ENCODE results near the gene SPRY4. TPM values are rescaled to one million over a fixed set of nuclear protein-coding genes. Genes with fewer than 3 reads are reported as not detected.
A peak's percentile ranks its signal among the peaks of the same experiment; 100 is the strongest.

SPRY4 gene
- total and polyA plus RNA-seq, 3 experiments from 2014 or later, result 1.1 to 1.4 TPM; not detected in 1

DNA sequence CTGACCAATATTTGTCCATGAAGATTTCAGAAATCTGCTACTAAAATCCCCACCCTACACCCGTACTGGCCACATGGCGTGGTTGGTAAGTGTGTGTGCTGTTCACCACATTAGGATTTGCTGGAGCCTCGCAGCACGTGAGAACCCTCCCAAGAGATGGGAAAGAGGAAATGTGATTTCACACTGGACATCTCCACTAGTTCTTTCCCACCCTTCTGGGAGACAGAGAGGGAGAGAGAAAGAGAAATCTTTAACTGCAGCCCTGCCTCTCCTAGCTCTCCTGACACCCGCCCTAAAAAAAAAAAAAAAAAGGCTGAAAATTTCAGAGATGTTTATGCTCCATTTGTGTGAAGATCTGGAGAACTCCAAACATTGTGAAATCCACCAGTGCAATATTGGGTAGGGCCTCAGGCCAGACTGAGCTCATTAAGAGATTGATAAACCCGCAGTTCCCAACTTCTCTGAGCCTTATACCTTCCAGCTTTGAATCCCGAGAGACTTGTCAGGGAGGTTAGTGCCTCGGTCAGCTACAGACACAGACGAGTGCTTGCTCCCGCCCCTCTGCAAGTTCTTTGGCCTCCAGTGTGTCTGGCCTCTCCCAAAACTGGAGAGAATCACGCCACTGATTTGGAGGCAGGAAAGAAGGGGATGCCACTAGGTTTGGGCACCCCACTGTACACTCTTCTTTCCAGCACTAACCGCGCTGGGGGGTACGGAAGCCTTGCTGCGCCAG is 1.9 kb downstream of the SPRY4 start:
- H3K9me3 ChIP-seq (ENCODE audit: low read length), result no peaks in the 10 kb centered on the region
- peaks cover 14 to 31% (median 22%) of the 10 kb centered on the region in 3 donors for H3K4me1 Mint-ChIP-seq
- peaks cover 42 to 74% of the 10 kb centered on the region in 2 donors for H3K27me3 Mint-ChIP-seq
- no peak overlapping the region for H3K27ac ChIP-seq (ENCODE audit: low read depth, low read length)
- H3K36me3 ChIP-seq (ENCODE audit: insufficient read depth, low read length), result no peaks in the 10 kb centered on the region
- H3K4me1 ChIP-seq (ENCODE audit: insufficient read depth, low read length), result peaks cover 25% of the 10 kb centered on the region
- peak overlapping the region in 1 of 8 donors; percentile 43 for H3K27ac Mint-ChIP-seq
- POLR2A ChIA-PET, result interaction anchor here (0.5 to 0.7 kb wide), 4 partner anchors 68 to 1111 kb away, joined by 3 read pairs; no protein-coding TSS in a partner anchor
- peaks cover 0 to 6% (median 0%) of the 10 kb centered on the region in 3 donors for H3K36me3 Mint-ChIP-seq
- peak overlapping the region in 4 of 7 donors; percentile 3 to 87 (median 22) for H3K4me3 Mint-ChIP-seq
- CTCF ChIA-PET, result interaction anchor here (0.7 to 1.8 kb wide), 2 partner anchors 33 to 308 kb away, joined by 3 read pairs; no protein-coding TSS in a partner anchor
- peaks cover 23% of the 10 kb centered on the region for H3K27me3 ChIP-seq (ENCODE audit: insufficient read depth, low read length, poor library complexity, severe bottlenecking)
- no peaks in the 10 kb centered on the region for H3K9me3 Mint-ChIP-seq
- H3K4me3 ChIP-seq (ENCODE audit: low read length), result no peak overlapping the region
- DNase-seq, result no peak

DNA sequence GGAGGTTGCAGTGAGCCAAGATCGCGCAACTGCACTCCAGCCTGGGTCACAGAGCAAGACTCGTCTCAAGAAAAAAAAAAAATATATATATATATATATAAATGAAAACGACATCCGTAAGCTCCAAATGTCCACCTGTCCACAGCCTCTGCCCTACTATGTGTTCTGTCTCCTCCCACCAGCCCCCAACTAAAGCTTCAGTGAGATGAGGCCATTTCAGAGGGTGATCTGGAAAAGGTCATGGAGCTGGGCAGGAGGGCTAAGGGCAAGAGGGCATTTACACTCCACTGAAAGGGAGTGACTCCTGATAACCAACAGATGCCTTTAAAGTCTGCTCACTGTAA is 2.4 kb downstream of the SPRY4 start:
- Histone ChIP-seq H3K27ac (ENCODE audit: low read depth, low read length) (no peak overlapping the region), H3K9me3 (ENCODE audit: low read length) (no peaks in the 10 kb centered on the region), H3K27me3 (ENCODE audit: insufficient read depth, low read length, poor library complexity, severe bottlenecking) (peaks cover 23% of the 10 kb centered on the region), H3K4me3 (ENCODE audit: low read length) (no peak overlapping the region), H3K36me3 (ENCODE audit: insufficient read depth, low read length) (no peaks in the 10 kb centered on the region), H3K4me1 (ENCODE audit: insufficient read depth, low read length) (peaks cover 25% of the 10 kb centered on the region)
- Mint-ChIP-seq H3K27ac (peak overlapping the region in 1 of 8 donors; percentile 43), H3K4me1 (peaks cover 14 to 31% (median 22%) of the 10 kb centered on the region in 3 donors), H3K36me3 (peaks cover 0 to 6% (median 0%) of the 10 kb centered on the region in 3 donors), H3K27me3 (peaks cover 38 to 71% of the 10 kb centered on the region in 2 donors), H3K4me3 (peak overlapping the region in 2 of 7 donors; percentile 13 to 18), H3K9me3 (no peaks in the 10 kb centered on the region)
- CTCF ChIA-PET, result interaction anchor here (0.7 kb wide), 1 partner anchor 308 kb away, joined by 3 read pairs; no protein-coding TSS in a partner anchor
- no peak for DNase-seq
- POLR2A ChIA-PET, result interaction anchor here (0.6 to 0.7 kb wide), 3 partner anchors 68 to 1112 kb away, joined by 3 read pairs; no protein-coding TSS in a partner anchor

DNA sequence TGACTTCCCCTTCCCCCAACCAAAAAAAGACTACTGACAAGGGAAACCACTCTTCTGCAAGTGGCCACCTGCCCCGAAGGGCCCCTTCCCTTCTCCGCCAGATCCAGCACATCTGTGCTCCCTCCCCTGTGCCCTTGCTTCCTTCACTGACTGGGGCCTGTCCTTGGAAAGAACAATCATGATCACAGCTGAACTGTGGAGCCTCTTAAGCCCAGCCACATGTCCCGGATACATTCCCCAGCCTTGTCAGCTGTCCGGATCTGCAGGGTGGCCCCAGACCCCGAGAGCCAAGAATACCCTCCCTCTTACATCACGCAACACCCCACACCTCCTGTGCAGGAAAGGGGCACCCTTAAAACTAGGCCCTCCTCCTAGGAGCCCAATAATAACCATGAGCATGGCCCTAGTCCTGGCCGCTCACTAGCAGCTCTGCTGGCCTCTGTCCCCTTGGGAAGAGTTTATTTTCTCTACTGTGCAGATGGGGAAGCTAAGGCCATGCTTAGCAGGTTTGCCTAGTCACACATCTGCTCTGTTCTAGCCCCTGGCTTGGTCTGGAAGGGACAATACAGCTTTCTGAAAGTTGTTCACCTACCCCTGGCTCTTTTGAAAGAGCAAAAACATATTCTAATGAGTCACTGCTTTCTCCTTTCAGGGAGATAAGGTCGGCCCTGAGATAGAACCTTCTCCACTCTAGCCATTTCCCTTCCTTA is 3.8 kb downstream of the SPRY4 start:
- POLR2A ChIA-PET, result no interaction called here
- Mint-ChIP-seq H3K9me3 (no peaks in the 10 kb centered on the region), H3K27me3 (peaks cover 34 to 61% of the 10 kb centered on the region in 2 donors), H3K27ac (no peak overlapping the region), H3K4me3 (peak overlapping the region in 1 of 7 donors; percentile 8), H3K4me1 (peaks cover 18 to 30% (median 25%) of the 10 kb centered on the region in 3 donors), H3K36me3 (peaks cover 0 to 6% (median 0%) of the 10 kb centered on the region in 3 donors)
- H3K9me3 ChIP-seq (ENCODE audit: low read length), result no peaks in the 10 kb centered on the region
- peak overlapping the region; percentile 38 for H3K27ac ChIP-seq (ENCODE audit: low read depth, low read length)
- H3K4me1 ChIP-seq (ENCODE audit: insufficient read depth, low read length), result peaks cover 31% of the 10 kb centered on the region
- no peak for DNase-seq
- CTCF ChIA-PET, result interaction anchor here (0.8 to 1.6 kb wide), 3 partner anchors 10 to 392 kb away, joined by 3 to 4 read pairs (median 3); no protein-coding TSS in a partner anchor
- no peak overlapping the region for H3K4me3 ChIP-seq (ENCODE audit: low read length)
- H3K27me3 ChIP-seq (ENCODE audit: insufficient read depth, low read length, poor library complexity, severe bottlenecking), result peaks cover 23% of the 10 kb centered on the region
- no peaks in the 10 kb centered on the region for H3K36me3 ChIP-seq (ENCODE audit: insufficient read depth, low read length)

DNA sequence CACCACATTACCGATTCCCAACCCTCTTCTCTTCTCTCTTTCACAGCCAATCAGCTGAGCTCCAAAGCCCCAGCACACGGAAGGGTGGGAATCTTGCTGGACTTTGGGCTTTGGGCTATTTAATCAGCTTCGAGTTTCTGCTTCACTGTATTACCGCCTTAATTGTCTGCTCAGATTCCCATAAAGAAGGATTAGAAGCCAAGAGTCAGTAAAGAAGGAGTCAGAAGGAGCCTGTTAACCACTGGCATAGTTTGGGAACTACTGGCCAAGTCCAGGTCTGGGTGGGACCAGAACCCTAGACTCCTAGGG is 4.4 kb downstream of the SPRY4 start:
- H3K9me3 Mint-ChIP-seq, result no peaks in the 10 kb centered on the region
- peaks cover 22% of the 10 kb centered on the region for H3K27me3 ChIP-seq (ENCODE audit: insufficient read depth, low read length, poor library complexity, severe bottlenecking)
- no peak for DNase-seq
- peaks cover 30% of the 10 kb centered on the region for H3K4me1 ChIP-seq (ENCODE audit: insufficient read depth, low read length)
- no peaks in the 10 kb centered on the region for H3K36me3 ChIP-seq (ENCODE audit: insufficient read depth, low read length)
- no peak overlapping the region for H3K4me3 Mint-ChIP-seq
- H3K36me3 Mint-ChIP-seq, result peaks cover 0 to 6% (median 0%) of the 10 kb centered on the region in 3 donors
- no peaks in the 10 kb centered on the region for H3K9me3 ChIP-seq (ENCODE audit: low read length)
- no peak overlapping the region for H3K4me3 ChIP-seq (ENCODE audit: low read length)
- H3K4me1 Mint-ChIP-seq, result peaks cover 21 to 29% (median 23%) of the 10 kb centered on the region in 3 donors
- H3K27ac Mint-ChIP-seq, result peak overlapping the region in 1 of 8 donors; percentile 52
- ChIA-PET CTCF (interaction anchor here (0.8 to 1.6 kb wide), 3 partner anchors 11 to 393 kb away, joined by 3 to 4 read pairs (median 3); no protein-coding TSS in a partner anchor), POLR2A (no interaction called here)
- H3K27me3 Mint-ChIP-seq, result peaks cover 31 to 61% of the 10 kb centered on the region in 2 donors
- H3K27ac ChIP-seq (ENCODE audit: low read depth, low read length), result peak overlapping the region; percentile 38

DNA sequence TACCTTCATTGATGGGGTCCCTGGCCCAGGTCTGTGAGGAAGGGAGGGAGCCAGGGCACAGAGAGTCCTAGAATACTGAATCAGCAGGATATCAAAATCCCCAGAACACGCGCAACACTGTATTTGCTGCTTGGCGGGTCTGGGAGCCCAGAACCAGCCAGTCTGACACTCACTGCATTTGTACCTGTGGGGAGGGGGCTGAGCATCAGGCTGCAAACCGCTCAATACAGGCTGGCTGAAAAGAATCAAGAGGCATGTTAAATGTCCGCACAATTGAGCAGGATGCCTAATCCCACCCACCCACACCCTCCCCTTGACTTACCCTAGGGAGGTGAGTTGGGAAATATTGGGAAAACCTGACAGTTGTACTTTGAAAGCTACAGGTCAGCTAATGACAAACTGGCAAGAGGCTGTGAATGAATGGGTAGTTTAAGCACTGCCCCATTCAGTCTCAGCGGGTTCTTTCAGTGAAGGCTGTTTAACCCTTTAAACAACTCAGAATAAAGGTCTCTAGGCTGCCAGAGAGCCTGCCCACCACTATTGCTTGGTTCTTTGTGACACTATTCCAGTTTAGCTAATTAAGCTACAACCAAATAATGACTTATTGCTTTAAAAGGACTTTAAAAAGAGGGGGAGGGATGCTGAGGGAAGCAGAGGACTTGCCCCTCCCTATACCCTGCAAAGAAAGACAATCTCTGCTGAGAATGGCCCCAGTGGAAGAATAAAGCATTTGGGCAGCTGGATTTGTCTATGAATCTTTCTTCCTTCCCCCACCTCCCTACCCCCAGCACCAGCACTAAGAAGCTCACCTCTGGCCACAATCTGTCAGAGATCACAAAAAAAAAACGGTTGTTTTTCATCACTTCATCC is 5.0 kb downstream of the SPRY4 start:
- no peaks in the 10 kb centered on the region for H3K36me3 ChIP-seq (ENCODE audit: insufficient read depth, low read length)
- POLR2A ChIA-PET, result no interaction called here
- H3K27ac ChIP-seq (ENCODE audit: low read depth, low read length), result no peak overlapping the region
- peaks cover 17% of the 10 kb centered on the region for H3K27me3 ChIP-seq (ENCODE audit: insufficient read depth, low read length, poor library complexity, severe bottlenecking)
- CTCF ChIA-PET, result interaction anchor here (0.8 to 1.6 kb wide), 3 partner anchors 11 to 393 kb away, joined by 3 to 4 read pairs (median 3); no protein-coding TSS in a partner anchor
- Mint-ChIP-seq H3K4me3 (no peak overlapping the region), H3K27me3 (peaks cover 27 to 56% of the 10 kb centered on the region in 2 donors), H3K27ac (no peak overlapping the region), H3K4me1 (peaks cover 16 to 23% (median 19%) of the 10 kb centered on the region in 3 donors), H3K9me3 (no peaks in the 10 kb centered on the region), H3K36me3 (peaks cover 0 to 6% (median 0%) of the 10 kb centered on the region in 3 donors)
- no peak overlapping the region for H3K4me3 ChIP-seq (ENCODE audit: low read length)
- H3K9me3 ChIP-seq (ENCODE audit: low read length), result no peaks in the 10 kb centered on the region
- DNase-seq, result no peak
- H3K4me1 ChIP-seq (ENCODE audit: insufficient read depth, low read length), result peaks cover 26% of the 10 kb centered on the region

DNA sequence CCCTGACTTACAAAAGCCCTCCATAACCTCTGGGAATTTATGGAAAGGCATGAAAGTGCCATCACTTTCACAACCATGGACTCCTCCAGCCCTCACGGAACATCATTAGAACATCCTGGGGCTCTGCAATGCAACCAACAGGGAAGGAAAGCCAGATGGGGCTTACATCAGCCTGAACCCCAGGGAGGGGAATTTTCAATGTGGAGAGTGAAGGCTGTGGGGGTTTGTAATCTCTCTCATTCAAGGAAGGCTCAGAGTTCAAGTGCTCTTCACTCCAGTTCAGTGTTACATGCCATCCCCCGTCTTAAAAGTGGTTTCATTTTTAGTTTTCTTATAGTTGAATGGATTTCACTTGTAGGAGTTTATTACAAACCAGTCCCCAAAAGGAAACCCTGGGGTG is 5.7 kb downstream of the SPRY4 start:
- H3K9me3 ChIP-seq (ENCODE audit: low read length), result no peaks in the 10 kb centered on the region
- ChIA-PET POLR2A (no interaction called here), CTCF (no interaction called here)
- Mint-ChIP-seq H3K4me1 (peaks cover 15 to 19% (median 16%) of the 10 kb centered on the region in 3 donors), H3K36me3 (peaks cover 0 to 6% (median 0%) of the 10 kb centered on the region in 3 donors), H3K9me3 (no peaks in the 10 kb centered on the region), H3K27ac (no peak overlapping the region), H3K4me3 (no peak overlapping the region), H3K27me3 (peaks cover 27 to 53% of the 10 kb centered on the region in 2 donors)
- H3K4me1 ChIP-seq (ENCODE audit: insufficient read depth, low read length), result peaks cover 21% of the 10 kb centered on the region
- no peak overlapping the region for H3K4me3 ChIP-seq (ENCODE audit: low read length)
- peaks cover 16% of the 10 kb centered on the region for H3K27me3 ChIP-seq (ENCODE audit: insufficient read depth, low read length, poor library complexity, severe bottlenecking)
- no peak overlapping the region for H3K27ac ChIP-seq (ENCODE audit: low read depth, low read length)
- DNase-seq, result no peak
- H3K36me3 ChIP-seq (ENCODE audit: insufficient read depth, low read length), result no peaks in the 10 kb centered on the region

DNA sequence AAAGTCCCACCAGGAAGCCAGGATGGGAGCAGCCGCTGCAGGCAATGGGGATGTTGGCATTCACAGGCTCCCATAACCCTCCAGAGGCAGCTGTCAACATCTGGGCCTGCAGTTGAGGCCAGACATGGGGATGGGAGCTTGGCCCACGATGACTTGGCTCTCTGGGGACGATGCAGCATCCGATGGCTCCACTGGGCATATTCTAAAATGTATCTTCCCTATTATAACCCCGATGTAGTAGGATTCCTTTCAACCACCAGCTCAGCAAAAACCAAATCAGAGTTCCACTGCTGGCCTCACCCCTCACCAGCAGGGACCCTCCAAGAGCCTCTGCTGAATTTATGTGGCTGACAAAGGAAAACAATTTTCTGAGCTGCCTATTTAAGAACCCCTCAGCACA is 7.1 kb downstream of the SPRY4 start:
- H3K36me3 ChIP-seq (ENCODE audit: insufficient read depth, low read length), result no peaks in the 10 kb centered on the region
- no peak overlapping the region for H3K27ac ChIP-seq (ENCODE audit: low read depth, low read length)
- H3K27me3 ChIP-seq (ENCODE audit: insufficient read depth, low read length, poor library complexity, severe bottlenecking), result peaks cover 3% of the 10 kb centered on the region
- Mint-ChIP-seq H3K27ac (no peak overlapping the region), H3K27me3 (peaks cover 18 to 39% of the 10 kb centered on the region in 2 donors), H3K9me3 (no peaks in the 10 kb centered on the region), H3K4me1 (peaks cover 8 to 10% (median 9%) of the 10 kb centered on the region in 3 donors), H3K36me3 (peaks cover 0 to 6% (median 0%) of the 10 kb centered on the region in 3 donors), H3K4me3 (no peak overlapping the region)
- H3K4me3 ChIP-seq (ENCODE audit: low read length), result no peak overlapping the region
- no peak for DNase-seq
- no peaks in the 10 kb centered on the region for H3K9me3 ChIP-seq (ENCODE audit: low read length)
- CTCF ChIA-PET, result no interaction called here
- H3K4me1 ChIP-seq (ENCODE audit: insufficient read depth, low read length), result peaks cover 14% of the 10 kb centered on the region
- POLR2A ChIA-PET, result no interaction called here
